Stimulated activated CD4-positive, alpha-beta T cell treated with anti-CD3 and anti-CD28 coated beads, TNF-alpha, amount 100 ng/mL, for 48 hours (primary cell): Measurements from ENCODE around the gene DUOX2.
"Not testable (repeated sequence)": the region's sequence is repeated elsewhere in the genome, so short reads cannot be mapped to it uniquely, and the experiment has no call there.

Source experiments
- DNase-seq, 3 donors: peaks; one replicate each; pipeline ENCODE4 v3.0.0-alpha.2; 2020; ENCODE audit warnings: low read depth in 3 of 3

Gene DUOX2

DNA sequence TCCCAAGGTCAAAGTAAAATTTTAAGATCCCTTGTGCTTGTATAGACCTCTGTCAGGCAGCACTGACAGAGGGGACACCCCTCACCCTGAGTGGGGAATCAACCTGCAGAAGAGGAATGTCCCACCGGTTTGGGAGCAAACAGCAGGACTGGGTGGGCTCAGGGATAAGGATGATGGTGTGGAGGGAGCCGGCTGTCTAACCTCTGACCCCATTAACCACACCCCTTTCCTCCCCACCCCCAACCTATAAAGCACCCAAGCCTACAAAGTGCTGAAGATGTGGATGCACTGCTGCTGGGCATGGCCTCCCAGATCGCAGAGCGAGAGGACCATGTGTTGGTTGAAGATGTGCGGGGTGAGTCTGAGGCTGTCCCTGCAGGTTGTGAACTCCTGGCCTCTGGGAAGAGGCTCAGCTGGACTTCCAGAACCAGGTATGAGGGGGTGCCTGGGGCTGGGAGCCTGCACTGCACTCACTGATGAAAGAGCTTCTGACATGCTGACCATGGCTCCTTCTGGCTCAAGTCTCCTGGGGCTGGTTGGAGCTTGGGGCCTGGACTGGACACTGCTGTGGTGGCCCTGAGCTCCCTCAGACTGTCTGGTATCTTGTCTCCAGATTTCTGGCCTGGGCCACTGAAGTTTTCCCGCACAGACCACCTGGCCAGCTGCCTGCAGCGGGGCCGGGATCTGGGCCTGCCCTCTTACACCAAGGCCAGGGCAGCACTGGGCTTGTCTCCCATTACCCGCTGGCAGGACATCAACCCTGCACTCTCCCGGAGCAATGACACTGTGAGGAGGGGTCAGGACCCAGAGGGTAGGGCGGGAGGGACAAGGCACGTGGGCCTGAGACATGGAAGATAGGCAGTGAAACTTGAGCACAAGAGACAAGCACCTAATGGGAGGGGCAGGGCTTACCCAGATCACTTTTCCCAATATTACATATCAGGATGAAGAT, 25.1 kb upstream of the DUOX2 start:
- no peak for DNase-seq

DNA sequence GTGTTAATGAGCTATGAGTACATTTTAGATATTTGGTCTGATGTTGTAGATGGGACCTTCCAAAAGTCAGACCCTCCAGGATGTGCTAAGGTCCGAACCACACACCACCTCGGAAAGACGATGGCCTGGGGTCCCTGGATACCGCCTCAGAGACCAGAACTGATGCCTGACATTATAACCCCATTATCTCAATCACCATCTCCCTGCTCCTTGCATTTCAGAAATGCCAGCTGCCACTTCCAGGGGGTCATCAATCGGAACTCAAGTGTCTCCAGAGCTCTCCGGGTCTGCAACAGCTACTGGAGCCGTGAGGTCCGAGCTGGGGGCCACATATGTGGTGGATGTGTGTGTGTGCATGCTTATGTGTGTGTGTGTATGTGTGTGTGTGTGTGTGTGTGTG, 23.7 kb upstream of the DUOX2 start:
- no peak for DNase-seq

- no peak for DNase-seq
Observed at GRCh38 chr15:45136378-45136764, 22.4 kb upstream of the DUOX2 start.

- DNase-seq = not testable (repeated sequence)
Observed at GRCh38 chr15:45135705-45136377, 21.9 kb upstream of the DUOX2 start.

- no peak for DNase-seq
Observed at GRCh38 chr15:45134682-45135604, 21.0 kb upstream of the DUOX2 start.

GRCh38 chr15:45134046-45134445, 20.1 kb upstream of the DUOX2 start:
- DNase-seq = no peak

GRCh38 chr15:45133561-45133920, 19.6 kb upstream of the DUOX2 start:
- DNase-seq = no peak

GRCh38 chr15:45132844-45133560, 19.0 kb upstream of the DUOX2 start:
- DNase-seq = no peak

DNA sequence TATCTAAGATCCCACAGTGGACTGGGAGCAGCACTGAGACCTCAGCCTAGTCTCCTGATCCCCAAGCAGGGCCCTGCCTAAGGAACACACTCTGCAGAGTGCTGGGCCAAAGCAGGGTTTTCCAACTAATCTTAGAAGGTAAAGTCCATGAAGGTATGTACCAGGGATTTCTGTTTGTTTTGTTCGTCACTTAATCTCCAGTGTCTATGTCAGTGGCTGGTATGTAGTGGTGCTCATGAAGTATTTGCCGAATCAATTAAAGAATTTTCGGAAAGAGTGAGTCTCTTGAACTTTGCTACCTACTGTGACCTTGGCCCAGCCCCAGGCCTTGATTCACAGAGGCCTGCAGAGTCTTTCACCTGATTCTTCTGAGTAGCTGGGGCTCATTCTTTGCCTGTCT, 17.5 kb upstream of the DUOX2 start:
- no peak for DNase-seq

- no peak for DNase-seq
Observed at GRCh38 chr15:45130291-45131000, 16.5 kb upstream of the DUOX2 start.

GRCh38 chr15:45129651-45130129, 15.7 kb upstream of the DUOX2 start, which contains the start of the genes DUOX1 and DUOXA1:
TSS of gene DUOX1 (plus strand) at chr15:45129994. CDS start at chr15:45131967, 1,973 bp downstream.
TSS of gene DUOXA1 (minus strand) at chr15:45129879. CDS start at chr15:45123014, 6,865 bp downstream.
- DNase-seq = no peak

DNA sequence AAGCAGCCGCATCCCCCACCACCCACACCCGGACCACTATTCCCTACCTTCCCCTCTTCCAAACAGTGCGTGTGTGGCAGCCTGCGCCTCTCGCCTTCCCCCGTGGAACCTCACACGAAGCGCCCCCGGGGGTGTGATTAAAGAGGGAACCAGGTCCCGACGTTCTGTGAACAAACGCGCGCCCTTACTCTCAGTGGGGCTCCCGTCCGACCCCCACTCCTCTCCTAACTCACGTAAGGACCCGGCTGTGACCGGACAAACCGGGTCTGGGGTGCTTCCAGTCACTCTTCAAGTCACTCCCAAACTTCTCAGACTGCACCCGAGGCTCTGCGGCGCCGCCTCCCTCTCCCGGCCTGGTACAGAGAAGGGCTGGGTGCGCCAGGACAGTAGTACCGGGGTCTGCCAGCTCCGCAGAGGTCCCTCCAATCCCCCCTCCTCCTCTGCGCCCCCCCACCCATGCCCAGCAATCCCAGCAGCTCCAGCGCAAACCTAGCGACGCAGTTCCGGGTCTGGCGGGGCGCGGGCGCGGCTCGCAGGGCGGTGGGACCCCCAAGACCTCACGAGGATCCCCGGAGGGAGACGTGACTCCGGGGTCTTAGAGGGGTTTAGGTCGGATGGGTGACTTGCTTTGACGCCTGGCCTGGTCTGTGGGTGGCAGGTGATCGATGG, 15.1 kb upstream of the DUOX2 start:
- DNase-seq = no peak

DNA sequence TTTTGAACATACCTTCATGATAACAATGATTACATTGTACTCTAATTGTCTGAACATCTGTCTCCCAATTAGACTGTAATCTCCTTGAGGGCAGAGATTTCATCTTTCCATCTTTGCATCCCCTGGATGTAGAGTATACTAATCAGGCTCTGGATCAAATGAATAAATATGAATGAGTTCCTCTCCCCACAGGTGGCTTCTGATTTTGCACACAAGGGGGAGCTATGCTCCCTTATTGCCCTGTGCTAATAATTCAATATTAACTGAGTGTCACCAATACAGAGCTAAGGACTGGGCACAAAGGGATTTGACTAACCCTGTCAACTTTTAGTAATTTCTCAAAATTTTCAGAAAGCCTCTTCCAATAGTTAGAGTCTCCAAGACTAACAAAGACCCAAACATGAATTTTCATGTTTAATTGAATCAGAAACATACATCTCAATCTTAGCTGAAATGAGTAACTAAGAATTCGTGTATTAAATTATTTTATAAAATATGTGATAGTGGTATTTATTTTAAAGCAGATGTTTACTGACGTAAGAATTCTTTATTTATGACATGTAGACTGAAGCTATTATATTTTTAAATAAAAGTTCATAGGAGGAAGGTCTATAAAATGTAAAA, 12.7 kb upstream of the DUOX2 start:
- no peak for DNase-seq

GRCh38 chr15:45123397-45123796, 9.4 kb upstream of the DUOX2 start:
- no peak for DNase-seq

DNA sequence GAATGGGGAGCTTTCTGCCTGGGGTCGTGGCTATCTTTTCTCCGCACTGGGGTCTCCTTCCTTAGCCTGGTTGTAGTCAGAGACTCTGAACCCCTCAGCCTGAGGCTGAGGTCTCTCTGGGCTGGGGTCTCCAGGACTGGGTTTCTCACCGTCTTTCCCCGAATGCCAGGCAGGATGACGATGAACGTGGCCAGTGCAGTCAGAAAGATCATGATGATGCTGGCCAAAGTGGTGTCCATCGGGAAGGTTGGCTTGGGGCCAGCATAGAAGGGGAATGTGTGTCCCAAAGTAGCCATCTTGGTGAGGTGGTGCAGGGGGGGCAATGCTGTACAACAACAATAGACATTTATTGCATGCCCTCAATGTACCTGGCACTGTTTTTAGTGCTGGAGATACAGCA, 8.7 kb upstream of the DUOX2 start:
- DNase-seq = no peak

GRCh38 chr15:45121706-45122417, 7.9 kb upstream of the DUOX2 start:
- no peak for DNase-seq

GRCh38 chr15:45121020-45121419, 7.0 kb upstream of the DUOX2 start:
- no peak for DNase-seq

DNA sequence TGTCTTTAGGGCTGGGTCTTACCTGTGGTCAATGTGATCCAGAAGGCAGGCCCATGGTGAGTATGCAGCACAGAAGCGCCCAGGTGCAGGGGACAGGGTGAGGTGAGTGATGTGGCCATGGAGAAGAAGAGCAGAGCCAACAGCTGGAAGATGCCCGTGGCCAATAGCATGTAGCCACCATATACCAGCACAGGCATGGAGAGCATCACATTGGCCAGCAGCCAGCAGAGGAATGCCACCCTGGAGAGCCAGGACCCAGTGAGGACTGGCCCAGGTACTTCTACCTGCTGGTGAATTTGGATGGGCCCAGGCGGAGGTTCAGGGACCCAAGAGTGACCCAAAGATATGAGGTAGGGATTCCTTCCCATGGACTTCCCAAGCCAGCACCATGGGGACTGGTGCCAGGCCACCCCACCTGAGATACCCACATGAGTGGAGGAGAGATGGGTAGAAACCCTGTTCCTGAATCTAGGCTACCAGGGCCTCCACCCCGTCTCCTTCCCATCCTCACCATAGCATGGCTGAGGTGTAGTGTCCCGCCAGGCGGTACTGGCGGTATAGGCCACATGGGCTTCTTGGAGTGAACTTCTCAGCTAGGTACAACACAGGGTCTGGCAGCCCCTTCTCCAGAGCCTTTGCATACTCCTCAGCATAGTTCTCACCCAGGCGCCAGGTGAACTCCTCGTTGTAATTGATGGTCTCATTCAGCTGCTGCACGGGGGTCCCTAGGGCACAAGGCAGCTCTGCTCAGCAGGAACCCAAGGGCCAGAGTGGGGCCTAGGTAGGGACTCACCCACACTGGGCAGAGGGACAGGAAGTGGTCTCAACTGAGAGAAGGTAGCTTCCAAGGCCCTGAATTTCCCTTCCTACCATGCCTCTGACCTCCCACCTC, 6.4 kb upstream of the DUOX2 start:
- no peak for DNase-seq
